HG02623 (cell line): ENCODE measurements around the gene KCNK10.

Experiments used
- ATAC-seq: cut with Tn5 transposase; IDR thresholded peaks from one replicate; pipeline ENCODE4 v1.9.1; 2021; ENCODE audit warnings: moderate library complexity; ENCODE audit not compliant: unreplicated experiment

The KCNK10 gene

DNA sequence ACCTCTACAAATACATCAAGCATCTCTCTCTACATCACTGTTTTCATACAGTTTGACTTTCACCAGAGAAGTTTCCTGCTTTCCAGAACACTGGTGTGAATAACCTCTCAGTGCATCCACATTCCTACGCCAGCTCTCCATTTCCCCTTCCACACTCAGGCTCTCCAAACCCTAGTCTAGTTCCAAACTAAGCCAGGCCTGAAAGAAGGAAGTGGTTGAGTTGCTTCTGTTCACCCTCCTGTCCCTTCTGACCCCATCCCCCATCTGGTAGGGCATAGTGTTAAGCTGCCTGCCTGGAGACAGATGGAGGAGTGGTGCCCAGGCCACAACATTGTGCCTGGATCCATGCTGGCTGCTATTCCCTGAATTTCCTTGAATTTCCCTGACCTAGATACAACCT is 185.7 kb downstream of the KCNK10 start:
- ATAC-seq = no peak
